ENCODE measurements around the gene OR8D1. TPM values are rescaled to one million over a fixed set of nuclear protein-coding genes. Genes with fewer than 3 reads are reported as not detected.

OR8D1 gene
- total and polyA plus RNA-seq, 2 experiments from 2014 or later: not detected

- Histone ChIP-seq H3K27ac (no peak overlapping the region), H3K27me3 (no peaks in the 10 kb centered on the region), H3K4me3 (no peak overlapping the region), H3K9me3 (ENCODE audit: low read depth) (no peaks in the 10 kb centered on the region), H3K36me3 (no peaks in the 10 kb centered on the region), H3K4me1 (ENCODE audit: low read depth) (no peaks in the 10 kb centered on the region)
- TF ChIP-seq CTCF (IDR thresholded peaks at IDR 0.05; ENCODE audit: low read depth, low read length): no peak
- DNase-seq (ENCODE audit: low read depth in 1 of 2, low spot score in 1 of 2): no peak
Measured at GRCh38 chr11:124339396-124340141, 25.8 kb upstream of the OR8D1 start.

GRCh38 chr11:124331873-124332272, 18.1 kb upstream of the OR8D1 start:
- Histone ChIP-seq H3K4me1 (ENCODE audit: low read depth) (no peaks in the 10 kb centered on the region), H3K9me3 (ENCODE audit: low read depth) (no peaks in the 10 kb centered on the region), H3K27me3 (no peaks in the 10 kb centered on the region), H3K4me3 (no peak overlapping the region), H3K36me3 (no peaks in the 10 kb centered on the region), H3K27ac (no peak overlapping the region)
- no peak for DNase-seq (ENCODE audit: low read depth in 1 of 2, low spot score in 1 of 2)
- TF ChIP-seq CTCF (IDR thresholded peaks at IDR 0.05; ENCODE audit: low read depth, low read length): no peak

- Histone ChIP-seq H3K9me3 (ENCODE audit: low read depth) (no peaks in the 10 kb centered on the region), H3K27ac (no peak overlapping the region), H3K4me1 (ENCODE audit: low read depth) (no peaks in the 10 kb centered on the region), H3K4me3 (no peak overlapping the region), H3K36me3 (no peaks in the 10 kb centered on the region), H3K27me3 (no peaks in the 10 kb centered on the region)
- DNase-seq (ENCODE audit: low read depth in 1 of 2, low spot score in 1 of 2): no peak
- no peak for TF ChIP-seq CTCF (IDR thresholded peaks at IDR 0.05; ENCODE audit: low read depth, low read length)
Measured at GRCh38 chr11:124329787-124330478, 16.2 kb upstream of the OR8D1 start.

- no peak for DNase-seq (ENCODE audit: low read depth in 1 of 2, low spot score in 1 of 2)
- Histone ChIP-seq H3K4me1 (ENCODE audit: low read depth) (no peaks in the 10 kb centered on the region), H3K9me3 (ENCODE audit: low read depth) (no peaks in the 10 kb centered on the region), H3K27ac (no peak overlapping the region), H3K4me3 (no peak overlapping the region), H3K27me3 (no peaks in the 10 kb centered on the region), H3K36me3 (no peaks in the 10 kb centered on the region)
- no peak for TF ChIP-seq CTCF (IDR thresholded peaks at IDR 0.05; ENCODE audit: low read depth, low read length)
Measured at GRCh38 chr11:124327775-124328174, 14.0 kb upstream of the OR8D1 start.

- H3K4me3 ChIP-seq: no peak overlapping the region
Measured at GRCh38 chr11:124322356-124322755, 8.6 kb upstream of the OR8D1 start.

More at GRCh38 chr11:124322356-124322755, 8.6 kb upstream of the OR8D1 start:
- Histone ChIP-seq H3K36me3 (no peaks in the 10 kb centered on the region), H3K9me3 (ENCODE audit: low read depth) (no peaks in the 10 kb centered on the region), H3K27ac (no peak overlapping the region), H3K4me1 (ENCODE audit: low read depth) (no peaks in the 10 kb centered on the region), H3K27me3 (peaks cover 7% of the 10 kb centered on the region)
- no peak for DNase-seq (ENCODE audit: low read depth in 1 of 2, low spot score in 1 of 2)
- TF ChIP-seq CTCF (IDR thresholded peaks at IDR 0.05; ENCODE audit: low read depth, low read length): no peak
